HepG2 (cell line): ENCODE measurements around the gene RRP8. TPM values are rescaled to one million over a fixed set of nuclear protein-coding genes. Genes with fewer than 3 reads are reported as not detected.

Experiments
- RNF2 ChIP-seq: fragments of 450-650 bp; conservative IDR thresholded peaks from 2 replicates; pipeline ENCODE4 v1.6.1; 2016; ENCODE audit warnings: low read depth
- SKIL ChIP-seq: sonication (generic); formaldehyde crosslinking; IDR thresholded peaks from 2 replicates; pipeline ENCODE4 v1.8.0; 2022; ENCODE audit warnings: missing genetic modification reagents, mild to moderate bottlenecking, moderate library complexity, borderline replicate concordance
- TARDBP ChIP-seq: sonication (generic); formaldehyde crosslinking; IDR thresholded peaks from 2 replicates; pipeline ENCODE4 v1.8.0; 2022; ENCODE audit warnings: mild to moderate bottlenecking, missing genetic modification reagents
- TEAD3 ChIP-seq: optimal IDR thresholded peaks from 2 replicates; pipeline ENCODE3; 2016; ENCODE audit warnings: borderline replicate concordance
- ZBTB40 ChIP-seq, 2 experiments: fragments of 450-650 bp in 1 of 2; sonication (generic) in 1 of 2; formaldehyde crosslinking in 1 of 2; IDR thresholded peaks; 2 replicates each; pipeline versions ENCODE4 v1.6.1 to v1.8.0; 2016 to 2022; ENCODE audit warnings: antibody characterized with exemption in 1 of 2, mild to moderate bottlenecking in 1 of 2, missing genetic modification reagents in 1 of 2
- ZNF557 ChIP-seq: sonication (generic); formaldehyde crosslinking; IDR thresholded peaks from 2 replicates; pipeline ENCODE4 v1.4.0; 2020; ENCODE audit warnings: missing genetic modification reagents
- ZNF674 ChIP-seq: sonication (generic); formaldehyde crosslinking; IDR thresholded peaks from 2 replicates; pipeline ENCODE4 v1.5.0; 2020; ENCODE audit warnings: low read depth, mild to moderate bottlenecking, missing genetic modification reagents
- polyA plus RNA-seq, 8 experiments: library from polyadenylated mRNA; depleted of rRNA in 3 of 8; stranded (reverse) in 7 of 8; unstranded in 1 of 8; fragments of >200 nt; fragmentation: Illumina TruSeq in 4 of 8; extraction: Trizol in 4 of 8; gene quantifications; 2 replicates each; pipeline versions ENCODE4 v1.2.1 to v1.2.3, GENCODE V29; 2011 to 2016; ENCODE audit warnings: low read depth in 4 of 8, missing spikeins in 1 of 8, mixed read lengths in 1 of 8; ENCODE audit not compliant: insufficient read depth in 1 of 8
- total RNA-seq, 5 experiments: library from RNA; depleted of rRNA; stranded (reverse); fragments of >200 nt; fragmentation: Illumina TruSeq; extraction: Trizol; gene quantifications; 2 replicates each; pipeline ENCODE4 v1.2.3, GENCODE V29; 2016; ENCODE audit warnings: low read depth in 1 of 5
- TF ChIP-seq, protein P1 (sequence below): sonication (generic); formaldehyde crosslinking; IDR thresholded peaks from 2 replicates; pipeline ENCODE4 v1.5.0; 2020; ENCODE audit warnings: missing genetic modification reagents
- TF ChIP-seq, protein P2 (sequence below): sonication (generic); formaldehyde crosslinking; IDR thresholded peaks from 2 replicates; pipeline ENCODE4 v1.8.1; 2023; ENCODE audit warnings: missing genetic modification reagents, inconsistent platforms, borderline replicate concordance
- TF ChIP-seq, protein P3 (sequence below): IDR thresholded peaks from 2 replicates; pipeline ENCODE4 v1.4.0; 2020; ENCODE audit warnings: mild to moderate bottlenecking, missing genetic modification reagents

Gene RRP8
- total and polyA plus RNA-seq, 2 of the 13 experiments (the other 11 are each of a cell fraction or from before 2014, with no cell fraction given), result 7.2 to 21.6 TPM

- no peak for TF ChIP-seq SKIL (CRISPR knock-in tag)
- TF ChIP-seq, protein P1, sequence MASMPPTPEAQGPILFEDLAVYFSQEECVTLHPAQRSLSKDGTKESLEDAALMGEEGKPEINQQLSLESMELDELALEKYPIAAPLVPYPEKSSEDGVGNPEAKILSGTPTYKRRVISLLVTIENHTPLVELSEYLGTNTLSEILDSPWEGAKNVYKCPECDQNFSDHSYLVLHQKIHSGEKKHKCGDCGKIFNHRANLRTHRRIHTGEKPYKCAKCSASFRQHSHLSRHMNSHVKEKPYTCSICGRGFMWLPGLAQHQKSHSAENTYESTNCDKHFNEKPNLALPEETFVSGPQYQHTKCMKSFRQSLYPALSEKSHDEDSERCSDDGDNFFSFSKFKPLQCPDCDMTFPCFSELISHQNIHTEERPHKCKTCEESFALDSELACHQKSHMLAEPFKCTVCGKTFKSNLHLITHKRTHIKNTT (CRISPR knock-in tag), result no peak
- peak; percentile 30 for TF ChIP-seq TEAD3 (CRISPR knock-in tag)
- TF ChIP-seq ZNF557 (CRISPR knock-in tag), result no peak
- TF ChIP-seq, protein P2, sequence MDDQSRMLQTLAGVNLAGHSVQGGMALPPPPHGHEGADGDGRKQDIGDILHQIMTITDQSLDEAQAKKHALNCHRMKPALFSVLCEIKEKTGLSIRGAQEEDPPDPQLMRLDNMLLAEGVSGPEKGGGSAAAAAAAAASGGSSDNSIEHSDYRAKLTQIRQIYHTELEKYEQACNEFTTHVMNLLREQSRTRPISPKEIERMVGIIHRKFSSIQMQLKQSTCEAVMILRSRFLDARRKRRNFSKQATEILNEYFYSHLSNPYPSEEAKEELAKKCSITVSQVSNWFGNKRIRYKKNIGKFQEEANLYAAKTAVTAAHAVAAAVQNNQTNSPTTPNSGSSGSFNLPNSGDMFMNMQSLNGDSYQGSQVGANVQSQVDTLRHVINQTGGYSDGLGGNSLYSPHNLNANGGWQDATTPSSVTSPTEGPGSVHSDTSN (CRISPR knock-in tag), result no peak
- TF ChIP-seq RNF2, result 0 out of 2 replicates have a peak, but pooled peaks have one; percentile 39
- TF ChIP-seq ZNF674, result no peak
- TF ChIP-seq ZBTB40 (IDR thresholded peaks at IDR 0.05), result no peak
- no peak for TF ChIP-seq ZBTB40 (CRISPR knock-in tag; IDR thresholded peaks at IDR 0.05)
- TF ChIP-seq, protein P3, sequence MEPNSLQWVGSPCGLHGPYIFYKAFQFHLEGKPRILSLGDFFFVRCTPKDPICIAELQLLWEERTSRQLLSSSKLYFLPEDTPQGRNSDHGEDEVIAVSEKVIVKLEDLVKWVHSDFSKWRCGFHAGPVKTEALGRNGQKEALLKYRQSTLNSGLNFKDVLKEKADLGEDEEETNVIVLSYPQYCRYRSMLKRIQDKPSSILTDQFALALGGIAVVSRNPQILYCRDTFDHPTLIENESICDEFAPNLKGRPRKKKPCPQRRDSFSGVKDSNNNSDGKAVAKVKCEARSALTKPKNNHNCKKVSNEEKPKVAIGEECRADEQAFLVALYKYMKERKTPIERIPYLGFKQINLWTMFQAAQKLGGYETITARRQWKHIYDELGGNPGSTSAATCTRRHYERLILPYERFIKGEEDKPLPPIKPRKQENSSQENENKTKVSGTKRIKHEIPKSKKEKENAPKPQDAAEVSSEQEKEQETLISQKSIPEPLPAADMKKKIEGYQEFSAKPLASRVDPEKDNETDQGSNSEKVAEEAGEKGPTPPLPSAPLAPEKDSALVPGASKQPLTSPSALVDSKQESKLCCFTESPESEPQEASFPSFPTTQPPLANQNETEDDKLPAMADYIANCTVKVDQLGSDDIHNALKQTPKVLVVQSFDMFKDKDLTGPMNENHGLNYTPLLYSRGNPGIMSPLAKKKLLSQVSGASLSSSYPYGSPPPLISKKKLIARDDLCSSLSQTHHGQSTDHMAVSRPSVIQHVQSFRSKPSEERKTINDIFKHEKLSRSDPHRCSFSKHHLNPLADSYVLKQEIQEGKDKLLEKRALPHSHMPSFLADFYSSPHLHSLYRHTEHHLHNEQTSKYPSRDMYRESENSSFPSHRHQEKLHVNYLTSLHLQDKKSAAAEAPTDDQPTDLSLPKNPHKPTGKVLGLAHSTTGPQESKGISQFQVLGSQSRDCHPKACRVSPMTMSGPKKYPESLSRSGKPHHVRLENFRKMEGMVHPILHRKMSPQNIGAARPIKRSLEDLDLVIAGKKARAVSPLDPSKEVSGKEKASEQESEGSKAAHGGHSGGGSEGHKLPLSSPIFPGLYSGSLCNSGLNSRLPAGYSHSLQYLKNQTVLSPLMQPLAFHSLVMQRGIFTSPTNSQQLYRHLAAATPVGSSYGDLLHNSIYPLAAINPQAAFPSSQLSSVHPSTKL, result peak; percentile 29; the same call in 1 of the 2 replicates
- TF ChIP-seq TARDBP (CRISPR knock-in tag), result no peak
Observed at GRCh38 chr11:6625156-6625831, 21.9 kb upstream of the RRP8 start (continued).
